Measurements from ENCODE around the gene GPNMB. TPM values are rescaled to one million over a fixed set of nuclear protein-coding genes. Genes with fewer than 3 reads are reported as not detected.

The GPNMB gene
- total and polyA plus RNA-seq, 7 experiments from 2014 or later = 0.56 to 30.5 (median 15.4) TPM; not detected in 3

DNA sequence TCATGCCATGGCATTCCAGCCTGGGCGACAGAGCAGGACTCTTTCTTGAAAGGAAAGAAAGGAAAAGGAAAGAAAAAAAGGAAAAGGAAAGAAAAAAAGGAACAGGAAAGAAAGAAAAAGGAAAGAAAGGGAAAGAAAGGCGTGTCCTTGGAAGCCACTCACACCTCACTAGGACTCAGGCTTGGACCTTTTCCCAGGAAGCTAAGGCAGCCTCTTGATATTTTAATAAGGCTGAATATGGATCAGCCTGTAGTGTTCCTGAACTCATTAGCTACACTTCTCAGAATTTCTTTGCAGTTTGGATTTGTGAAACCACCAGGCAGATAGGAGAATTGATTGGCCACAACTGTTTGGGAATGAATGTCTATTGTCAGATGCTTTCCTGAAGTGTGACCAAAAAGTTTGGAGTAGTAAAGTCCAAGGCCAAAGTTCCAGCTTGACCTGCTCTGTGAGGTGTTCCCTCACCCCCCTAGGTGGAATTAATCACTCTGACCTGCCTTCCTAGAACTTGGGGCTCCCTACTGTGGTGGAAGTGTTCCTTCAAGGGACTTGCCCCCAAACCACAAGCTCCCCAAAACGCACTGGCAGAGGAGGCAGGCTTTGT, 45.5 kb downstream of the GPNMB start:
- POLR2A ChIA-PET = no interaction called here
- intact Hi-C loops (cut with micrococcal nuclease) = loop anchor here (10.0 kb wide), 2 partner anchors 467 to 1833 kb away; partner anchors contain the start of genes CYCS (in 1 of the 2) and TOMM7 (in 1 of the 2)
- Histone ChIP-seq H3K4me1 (ENCODE audit: control insufficient read depth in 2 of 2, insufficient read depth in 2 of 2, low read length in 2 of 2) (peaks cover 0 to 13% of the 10 kb centered on the region in 2 donors), H3K9me3 (ENCODE audit: control insufficient read depth in 2 of 3, low read length in 3 of 3) (no peaks in the 10 kb centered on the region), H3K36me3 (ENCODE audit: control insufficient read depth in 2 of 3, insufficient read depth in 3 of 3, low read length in 3 of 3) (no peaks in the 10 kb centered on the region), H3K27ac (ENCODE audit: low read depth, low read length) (no peak overlapping the region), H3K4me3 (ENCODE audit: low read length) (no peak overlapping the region), H3K27me3 (ENCODE audit: control insufficient read depth in 2 of 2, insufficient read depth in 2 of 2, low read length in 2 of 2) (no peaks in the 10 kb centered on the region)
- no peak for ATAC-seq
- no peak overlapping the region for H3K4me3 Mint-ChIP-seq
- H3K4me1 Mint-ChIP-seq = peaks cover 0 to 25% (median 16%) of the 10 kb centered on the region in 7 donors
- DNase-seq = no peak
- H3K9me3 Mint-ChIP-seq = peaks cover 0 to 2% (median 0%) of the 10 kb centered on the region in 11 donors
- H3K36me3 Mint-ChIP-seq = peaks cover 0 to 2% (median 0%) of the 10 kb centered on the region in 5 donors
- no peak overlapping the region for H3K27ac Mint-ChIP-seq
- CTCF ChIA-PET = no interaction called here
- peaks cover 0 to 10% (median 0%) of the 10 kb centered on the region in 5 donors for H3K27me3 Mint-ChIP-seq

DNA sequence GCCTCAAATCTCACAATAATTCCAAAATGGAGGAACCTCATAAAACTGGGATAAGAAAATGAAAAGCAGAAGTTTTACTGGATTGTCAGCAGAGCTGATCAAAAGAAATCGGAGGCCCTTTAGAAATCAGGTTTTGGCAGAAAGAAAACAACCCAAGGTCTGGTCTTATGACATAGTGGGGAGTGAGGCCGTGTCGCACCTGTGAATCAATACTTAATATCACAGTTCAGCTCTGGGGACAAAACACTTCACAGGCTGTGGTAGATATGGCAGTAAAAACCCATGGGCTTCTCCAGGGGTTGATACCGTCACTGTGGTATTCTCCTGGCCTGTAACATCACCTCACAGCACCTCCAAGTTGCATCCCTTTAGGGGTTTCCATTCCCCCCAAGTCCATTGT, 46.0 kb downstream of the GPNMB start:
- H3K9me3 ChIP-seq (ENCODE audit: control insufficient read depth in 2 of 3, low read length in 3 of 3) = no peaks in the 10 kb centered on the region
- intact Hi-C loops (cut with micrococcal nuclease) = loop anchor here (10.0 kb wide), 2 partner anchors 468 to 1832 kb away; partner anchors contain the start of genes CYCS (in 1 of the 2) and TOMM7 (in 1 of the 2)
- Mint-ChIP-seq H3K27ac (no peak overlapping the region), H3K36me3 (peaks cover 0 to 2% (median 0%) of the 10 kb centered on the region in 5 donors), H3K4me1 (peaks cover under 1 to 24% (median 14%) of the 10 kb centered on the region in 7 donors), H3K27me3 (peaks cover 0 to 10% (median 0%) of the 10 kb centered on the region in 5 donors), H3K4me3 (no peak overlapping the region), H3K9me3 (peaks cover 0 to 2% (median 0%) of the 10 kb centered on the region in 11 donors)
- H3K4me1 ChIP-seq (ENCODE audit: control insufficient read depth in 2 of 2, insufficient read depth in 2 of 2, low read length in 2 of 2) = peaks cover 0 to 13% of the 10 kb centered on the region in 2 donors
- no peaks in the 10 kb centered on the region for H3K36me3 ChIP-seq (ENCODE audit: control insufficient read depth in 2 of 3, insufficient read depth in 3 of 3, low read length in 3 of 3)
- H3K27ac ChIP-seq (ENCODE audit: low read depth, low read length) = no peak overlapping the region
- ChIA-PET CTCF (no interaction called here), POLR2A (interaction anchor here (0.7 kb wide), 1 partner anchor 53 kb away, joined by 3 read pairs; no protein-coding TSS in a partner anchor)
- ATAC-seq (no peak), DNase-seq (no peak)
- H3K27me3 ChIP-seq (ENCODE audit: control insufficient read depth in 2 of 2, insufficient read depth in 2 of 2, low read length in 2 of 2) = no peaks in the 10 kb centered on the region
- H3K4me3 ChIP-seq (ENCODE audit: low read length) = no peak overlapping the region

DNA sequence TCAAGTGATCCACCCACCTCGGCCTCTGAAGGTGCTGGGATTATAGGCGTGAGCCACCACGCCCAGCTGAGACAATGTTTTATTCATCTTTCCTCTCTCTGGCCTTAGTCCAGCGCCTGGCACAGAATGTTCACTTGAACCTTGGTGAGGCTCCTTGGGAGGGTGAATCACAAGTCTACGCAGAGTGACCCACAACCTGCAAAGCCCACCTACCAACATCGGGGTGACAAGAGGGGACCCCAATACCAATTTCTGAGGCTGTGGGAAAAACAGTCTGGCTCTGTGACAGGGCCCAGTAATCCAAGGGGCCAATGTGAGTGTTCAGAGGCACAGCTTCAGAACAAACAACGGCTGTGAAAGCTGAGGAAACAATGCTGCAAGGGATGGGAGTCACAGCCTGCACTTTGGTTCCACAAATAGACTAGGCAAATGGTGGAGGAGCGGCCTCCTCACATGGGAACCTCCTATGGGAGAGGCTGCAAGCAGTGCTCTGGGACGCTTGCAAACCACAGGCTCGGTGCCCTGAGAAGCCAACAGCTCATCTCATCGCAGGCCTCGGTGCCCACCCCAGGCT, 47.0 kb downstream of the GPNMB start:
- POLR2A ChIA-PET = interaction anchor here (0.9 kb wide), 1 partner anchor 17 kb away, joined by 3 read pairs; no protein-coding TSS in a partner anchor
- no peaks in the 10 kb centered on the region for H3K36me3 ChIP-seq (ENCODE audit: control insufficient read depth in 2 of 3, insufficient read depth in 3 of 3, low read length in 3 of 3)
- H3K27ac Mint-ChIP-seq = no peak overlapping the region
- CTCF ChIA-PET = no interaction called here
- no peaks in the 10 kb centered on the region for H3K9me3 ChIP-seq (ENCODE audit: control insufficient read depth in 2 of 3, low read length in 3 of 3)
- H3K4me3 ChIP-seq (ENCODE audit: low read length) = no peak overlapping the region
- H3K27me3 ChIP-seq (ENCODE audit: control insufficient read depth in 2 of 2, insufficient read depth in 2 of 2, low read length in 2 of 2) = no peaks in the 10 kb centered on the region
- no peak overlapping the region for H3K4me3 Mint-ChIP-seq
- peaks cover 0 to 10% (median 0%) of the 10 kb centered on the region in 5 donors for H3K27me3 Mint-ChIP-seq
- peaks cover 0 to 13% of the 10 kb centered on the region in 2 donors for H3K4me1 ChIP-seq (ENCODE audit: control insufficient read depth in 2 of 2, insufficient read depth in 2 of 2, low read length in 2 of 2)
- peaks cover 5 to 24% (median 16%) of the 10 kb centered on the region in 7 donors for H3K4me1 Mint-ChIP-seq
- intact Hi-C loops (cut with micrococcal nuclease) = loop anchor here (10.0 kb wide), 2 partner anchors 469 to 1831 kb away; partner anchors contain the start of genes CYCS (in 1 of the 2) and TOMM7 (in 1 of the 2)
- H3K27ac ChIP-seq (ENCODE audit: low read depth, low read length) = no peak overlapping the region
- ATAC-seq (no peak), DNase-seq (no peak)
- H3K9me3 Mint-ChIP-seq = peaks cover 0 to 5% (median 0%) of the 10 kb centered on the region in 11 donors
- peaks cover 0 to 7% (median 0%) of the 10 kb centered on the region in 5 donors for H3K36me3 Mint-ChIP-seq

DNA sequence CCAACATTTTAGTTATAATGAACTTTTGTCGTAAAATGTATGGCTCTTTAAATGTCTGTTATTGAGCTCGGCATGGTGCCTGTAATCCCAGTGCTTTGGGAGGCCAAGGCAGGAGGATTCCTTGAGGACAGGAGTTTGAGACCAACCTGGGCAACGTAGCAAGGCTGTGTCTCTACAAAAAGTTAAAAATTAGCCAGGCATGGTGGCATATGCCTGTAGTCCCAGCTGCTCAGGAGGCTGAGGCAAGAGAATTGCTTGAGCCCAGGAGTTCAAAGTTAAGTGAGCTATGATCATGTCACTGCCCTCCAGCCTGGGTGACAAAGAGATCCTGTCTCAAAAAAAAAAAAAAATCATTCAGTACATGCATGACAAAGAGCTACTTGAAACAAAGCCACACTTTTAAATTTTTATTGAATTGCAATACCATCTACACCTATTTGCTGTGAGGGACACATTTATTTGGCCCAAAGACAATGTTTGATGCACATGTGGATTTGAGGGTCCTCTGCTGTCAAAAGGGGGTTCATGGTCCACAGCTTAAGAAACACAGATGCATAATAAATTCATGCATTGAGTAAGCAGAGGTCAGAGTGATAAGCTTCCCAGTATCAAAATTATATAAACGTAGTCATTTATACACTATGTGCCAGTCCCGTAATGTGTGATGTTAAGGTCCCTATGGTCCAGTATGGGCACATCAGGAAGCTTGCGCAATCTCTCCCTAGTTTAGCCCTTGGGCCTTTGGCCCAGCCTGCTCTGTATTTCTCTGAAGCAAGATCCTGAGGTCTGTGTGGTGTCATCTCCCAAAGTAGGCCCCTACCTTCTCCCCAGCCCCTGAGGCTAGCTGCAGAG, 48.2 kb downstream of the GPNMB start:
- H3K4me1 Mint-ChIP-seq = peaks cover 8 to 29% (median 18%) of the 10 kb centered on the region in 7 donors
- H3K4me3 ChIP-seq (ENCODE audit: low read length) = no peak overlapping the region
- peaks cover 0 to 8% (median 0%) of the 10 kb centered on the region in 11 donors for H3K9me3 Mint-ChIP-seq
- ChIA-PET CTCF (interaction anchor here (0.9 to 1.1 kb wide), 2 partner anchors 16 to 22 kb away, joined by 3 to 6 read pairs; no protein-coding TSS in a partner anchor), POLR2A (interaction anchor here (0.9 kb wide), 1 partner anchor 18 kb away, joined by 3 read pairs; no protein-coding TSS in a partner anchor)
- H3K27me3 ChIP-seq (ENCODE audit: control insufficient read depth in 2 of 2, insufficient read depth in 2 of 2, low read length in 2 of 2) = no peaks in the 10 kb centered on the region
- H3K27ac ChIP-seq (ENCODE audit: low read depth, low read length) = no peak overlapping the region
- peaks cover 0 to 10% (median 0%) of the 10 kb centered on the region in 5 donors for H3K27me3 Mint-ChIP-seq
- H3K9me3 ChIP-seq (ENCODE audit: control insufficient read depth in 2 of 3, low read length in 3 of 3) = no peaks in the 10 kb centered on the region
- intact Hi-C loops (cut with micrococcal nuclease) = loop anchor here (5.0 to 10.0 kb wide), 3 partner anchors 470 to 1888 kb away; partner anchors contain the start of genes CYCS (in 1 of the 2) and TOMM7 (in 1 of the 2)
- peaks cover 0 to 5% (median 0%) of the 10 kb centered on the region in 3 experiments for H3K36me3 ChIP-seq (ENCODE audit: control insufficient read depth in 2 of 3, insufficient read depth in 3 of 3, low read length in 3 of 3)
- peak overlapping the region in 1 of 9 donors; percentile 7 for H3K27ac Mint-ChIP-seq
- DNase-seq = no peak
- peaks cover 2 to 6% of the 10 kb centered on the region in 2 donors for H3K4me1 ChIP-seq (ENCODE audit: control insufficient read depth in 2 of 2, insufficient read depth in 2 of 2, low read length in 2 of 2)
- H3K4me3 Mint-ChIP-seq = no peak overlapping the region
- no peak for ATAC-seq
- peaks cover 0 to 11% (median 0%) of the 10 kb centered on the region in 5 donors for H3K36me3 Mint-ChIP-seq

DNA sequence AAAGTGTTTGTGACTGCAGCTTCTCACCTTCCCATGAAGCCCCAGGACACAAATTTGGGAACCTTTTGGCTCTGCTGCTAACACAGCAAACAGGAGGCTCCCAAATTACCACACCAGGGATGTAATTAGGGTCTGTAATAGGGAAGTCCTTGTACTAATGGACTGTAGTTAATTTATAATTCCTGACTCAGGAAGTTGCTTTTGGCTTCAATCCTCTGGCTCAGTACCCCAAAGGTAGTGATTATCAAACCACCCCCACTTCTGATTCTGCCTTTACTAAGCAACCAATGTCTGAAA, 48.8 kb downstream of the GPNMB start:
- ATAC-seq = no peak
- POLR2A ChIA-PET = no interaction called here

More for the DNA sequence above, 48.8 kb downstream of the GPNMB start:
- no peak overlapping the region for H3K4me3 ChIP-seq (ENCODE audit: low read length)
- Mint-ChIP-seq H3K27me3 (peaks cover 0 to 10% (median 0%) of the 10 kb centered on the region in 5 donors), H3K4me3 (no peak overlapping the region), H3K27ac (peak overlapping the region in 1 of 9 donors; percentile 7), H3K4me1 (peaks cover 13 to 31% (median 23%) of the 10 kb centered on the region in 7 donors), H3K36me3 (peaks cover 0 to 11% (median 0%) of the 10 kb centered on the region in 5 donors), H3K9me3 (peaks cover 0 to 8% (median 0%) of the 10 kb centered on the region in 11 donors)
- CTCF ChIA-PET = interaction anchor here (1.1 kb wide), 1 partner anchor 23 kb away, joined by 6 read pairs; no protein-coding TSS in a partner anchor
- H3K4me1 ChIP-seq (ENCODE audit: control insufficient read depth in 2 of 2, insufficient read depth in 2 of 2, low read length in 2 of 2) = peaks cover 4 to 8% of the 10 kb centered on the region in 2 donors
- no peaks in the 10 kb centered on the region for H3K27me3 ChIP-seq (ENCODE audit: control insufficient read depth in 2 of 2, insufficient read depth in 2 of 2, low read length in 2 of 2)
- H3K9me3 ChIP-seq (ENCODE audit: control insufficient read depth in 2 of 3, low read length in 3 of 3) = no peaks in the 10 kb centered on the region
- DNase-seq = no peak
- peaks cover 0 to 5% (median 0%) of the 10 kb centered on the region in 3 experiments for H3K36me3 ChIP-seq (ENCODE audit: control insufficient read depth in 2 of 3, insufficient read depth in 3 of 3, low read length in 3 of 3)
- H3K27ac ChIP-seq (ENCODE audit: low read depth, low read length) = no peak overlapping the region
- intact Hi-C loops (cut with micrococcal nuclease) = loop anchor here (5.0 to 10.0 kb wide), 3 partner anchors 471 to 1887 kb away; partner anchors contain the start of genes CYCS (in 1 of the 2) and TOMM7 (in 1 of the 2)

Data from naive thymus-derived CD4-positive, alpha-beta T cell (primary cell).